GM12891 (cell line): ENCODE measurements around the gene CPT1A.

ENCODE experiments used
- POLR2A ChIP-seq: IDR thresholded peaks from 2 replicates; pipeline ENCODE4 v1.6.1; 2011; ENCODE audit warnings: low read depth, low read length, control low read depth
- POLR2AphosphoS5 ChIP-seq: IDR thresholded peaks from 2 replicates; pipeline ENCODE4 v1.6.1; 2011; ENCODE audit warnings: low read depth, low read length, control low read depth
- TAF1 ChIP-seq: IDR thresholded peaks from 2 replicates; pipeline ENCODE4 v1.6.1; 2011; ENCODE audit warnings: low read depth, low read length, control low read depth

DNA sequence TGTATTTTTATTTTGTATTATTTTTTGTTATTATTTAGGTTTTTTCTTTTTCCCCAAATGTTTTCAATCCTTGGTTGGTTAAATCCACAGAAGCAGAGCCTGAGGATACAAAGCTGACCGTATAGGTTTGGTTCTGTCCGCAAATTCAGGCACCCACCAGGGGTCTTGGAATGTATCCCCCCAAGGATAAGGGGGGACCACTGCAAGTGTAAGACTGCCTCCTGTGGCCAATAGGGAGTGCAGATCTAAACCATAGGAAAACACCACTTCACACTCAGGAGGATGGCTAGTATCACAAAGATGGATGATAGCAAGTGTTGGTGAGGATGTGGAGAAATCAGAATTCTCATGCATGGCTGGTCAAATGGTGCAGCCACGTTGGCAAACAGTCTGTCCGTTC lies 20.0 kb downstream of the CPT1A start:
- TF ChIP-seq POLR2A = no peak
- TF ChIP-seq TAF1 = no peak
- no peak for TF ChIP-seq POLR2AphosphoS5
